ENCODE measurements around the gene SHB.

Gene SHB

GRCh38 chr9:38107405-38107804 lies 38.4 kb upstream of the SHB start:
- no peak for TF ChIP-seq SIN3A (IDR thresholded peaks at IDR 0.05; ENCODE audit: borderline replicate concordance, insufficient read depth, low read length)
- no peak for TF ChIP-seq POLR2AphosphoS5 (IDR thresholded peaks at IDR 0.05; ENCODE audit: low read depth, low read length)
- no peak for TF ChIP-seq FOXP2 (optimal IDR thresholded peaks at IDR 0.05; ENCODE audit: borderline replicate concordance, extremely low read depth, extremely low read length, insufficient read depth)
- TF ChIP-seq TAF1 (IDR thresholded peaks at IDR 0.05; ENCODE audit: borderline replicate concordance, insufficient read depth, low read length) = no peak
- no peak for TF ChIP-seq REST (IDR thresholded peaks at IDR 0.05; ENCODE audit: insufficient read depth in 1 of 2, low read depth in 2 of 2, low read length in 2 of 2)

GRCh38 chr9:38106488-38106887 lies 37.5 kb upstream of the SHB start:
- TF ChIP-seq SIN3A (IDR thresholded peaks at IDR 0.05; ENCODE audit: borderline replicate concordance, insufficient read depth, low read length) = no peak
- TF ChIP-seq REST (IDR thresholded peaks at IDR 0.05; ENCODE audit: insufficient read depth in 1 of 2, low read depth in 2 of 2, low read length in 2 of 2) = no peak
- no peak for TF ChIP-seq FOXP2 (optimal IDR thresholded peaks at IDR 0.05; ENCODE audit: borderline replicate concordance, extremely low read depth, extremely low read length, insufficient read depth)
- TF ChIP-seq TAF1 (IDR thresholded peaks at IDR 0.05; ENCODE audit: borderline replicate concordance, insufficient read depth, low read length) = no peak
- no peak for TF ChIP-seq POLR2AphosphoS5 (IDR thresholded peaks at IDR 0.05; ENCODE audit: low read depth, low read length)

DNA sequence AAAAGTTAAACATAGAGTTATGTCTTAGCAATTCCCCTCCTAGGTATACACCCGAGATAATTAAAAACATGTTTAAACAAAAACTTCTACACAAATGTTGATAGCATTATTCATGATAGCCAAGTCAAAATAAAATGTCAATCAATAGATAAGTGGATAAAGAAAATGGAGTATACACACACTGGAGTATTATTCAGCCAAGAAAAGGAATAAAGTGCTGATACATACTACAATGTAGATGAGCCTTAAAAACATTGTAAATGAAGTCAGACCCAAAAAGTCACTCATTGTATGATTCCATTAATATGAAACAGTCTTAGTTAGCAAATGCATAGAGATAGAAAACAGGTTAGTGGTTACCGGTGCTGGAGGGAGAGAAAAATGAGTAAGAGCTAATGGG lies 34.3 kb upstream of the SHB start:
- TF ChIP-seq POLR2AphosphoS5 (IDR thresholded peaks at IDR 0.05; ENCODE audit: low read depth, low read length) = no peak
- TF ChIP-seq FOXP2 (optimal IDR thresholded peaks at IDR 0.05; ENCODE audit: borderline replicate concordance, extremely low read depth, extremely low read length, insufficient read depth) = no peak
- TF ChIP-seq TAF1 (IDR thresholded peaks at IDR 0.05; ENCODE audit: borderline replicate concordance, insufficient read depth, low read length) = no peak
- TF ChIP-seq REST (IDR thresholded peaks at IDR 0.05; ENCODE audit: insufficient read depth in 1 of 2, low read depth in 2 of 2, low read length in 2 of 2) = no peak
- no peak for TF ChIP-seq SIN3A (IDR thresholded peaks at IDR 0.05; ENCODE audit: borderline replicate concordance, insufficient read depth, low read length)

- TF ChIP-seq REST (IDR thresholded peaks at IDR 0.05; ENCODE audit: insufficient read depth in 1 of 2, low read depth in 2 of 2, low read length in 2 of 2) (no peak), SIN3A (IDR thresholded peaks at IDR 0.05; ENCODE audit: borderline replicate concordance, insufficient read depth, low read length) (no peak), TAF1 (IDR thresholded peaks at IDR 0.05; ENCODE audit: borderline replicate concordance, insufficient read depth, low read length) (no peak), FOXP2 (optimal IDR thresholded peaks at IDR 0.05; ENCODE audit: borderline replicate concordance, extremely low read depth, extremely low read length, insufficient read depth) (no peak), POLR2AphosphoS5 (IDR thresholded peaks at IDR 0.05; ENCODE audit: low read depth, low read length) (no peak)
Observed at GRCh38 chr9:38101423-38101822, 32.4 kb upstream of the SHB start.
